GM10847 (cell line): ENCODE measurements around the gene COMMD4.

Experiments used
- POLR2A ChIP-seq: IDR thresholded peaks from 2 replicates; pipeline ENCODE4 v1.6.1; 2011; ENCODE audit not compliant: insufficient read length; ENCODE audit errors: extremely low read depth

COMMD4 gene

DNA sequence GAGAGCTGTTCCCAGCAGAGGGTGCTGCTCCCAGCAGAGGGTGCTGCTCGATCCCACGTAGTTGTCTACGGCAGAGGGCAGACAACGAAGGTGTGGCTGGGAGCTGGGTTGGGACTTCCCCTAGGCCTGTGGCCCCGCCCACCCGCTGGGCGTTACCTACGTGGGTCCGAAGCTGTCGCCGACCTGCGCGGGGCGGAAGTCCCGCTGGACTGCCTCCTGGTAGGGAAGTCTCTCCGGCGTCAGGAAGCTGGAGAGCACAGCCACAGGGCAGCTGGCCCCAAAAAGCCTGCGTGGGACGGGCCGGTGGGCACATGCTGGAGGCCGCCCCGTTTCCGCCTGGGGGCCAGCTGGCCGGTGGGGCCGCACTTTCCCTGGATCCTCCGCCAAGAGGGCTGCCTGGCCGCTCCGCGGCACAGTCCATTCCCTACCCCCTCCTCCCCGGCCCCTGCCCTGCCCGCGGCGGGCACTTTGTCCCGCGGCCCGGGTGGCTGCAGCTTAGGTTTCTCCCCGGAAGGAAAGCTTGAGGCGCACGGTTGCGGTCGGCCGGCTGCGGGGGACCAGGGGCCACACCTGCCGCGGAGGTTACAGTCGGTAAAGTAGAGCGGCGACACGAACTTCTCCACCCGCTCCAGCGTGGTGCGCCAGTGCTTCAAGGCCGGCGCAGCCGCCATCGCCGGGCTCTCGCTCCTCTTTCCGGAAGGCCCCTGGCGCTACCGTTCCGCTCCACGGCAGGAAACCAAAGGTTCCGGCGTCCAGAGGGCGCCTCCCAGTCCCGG is 32.2 kb downstream of the COMMD4 start, which contains the start of gene MAN2C1:
Gene MAN2C1, minus strand, starts transcription at position 695 of the 776 bp plus-strand sequence. Its CDS starts 24 bp downstream, at position 671.
- TF ChIP-seq POLR2A = peak; percentile 85

DNA sequence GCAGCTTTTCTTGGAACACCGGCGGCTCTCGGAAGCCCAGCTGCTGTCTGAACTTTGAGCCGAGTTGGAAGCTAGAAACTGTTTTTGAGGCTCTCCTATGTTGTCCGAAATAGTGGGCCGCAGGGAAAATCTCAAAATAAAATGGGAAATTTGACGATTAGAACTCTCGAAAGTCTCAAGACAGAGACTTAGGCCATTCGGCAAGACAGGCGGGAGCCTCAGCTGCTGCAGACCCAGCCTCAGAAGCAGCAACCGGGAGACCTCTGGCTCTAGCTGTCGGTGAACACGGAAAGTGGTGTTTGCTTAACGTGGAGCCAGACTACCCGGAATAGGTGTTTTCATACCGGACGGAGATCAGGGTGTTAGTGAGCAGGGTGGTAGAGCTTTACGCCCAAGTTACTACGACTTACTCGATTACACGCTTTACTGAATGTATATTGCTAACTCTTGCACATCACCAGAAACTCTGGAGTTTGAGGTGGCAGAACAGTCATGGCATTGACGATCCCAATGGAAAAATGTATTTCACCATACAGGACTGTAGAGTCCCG is 32.9 kb downstream of the COMMD4 start:
- no peak for TF ChIP-seq POLR2A

DNA sequence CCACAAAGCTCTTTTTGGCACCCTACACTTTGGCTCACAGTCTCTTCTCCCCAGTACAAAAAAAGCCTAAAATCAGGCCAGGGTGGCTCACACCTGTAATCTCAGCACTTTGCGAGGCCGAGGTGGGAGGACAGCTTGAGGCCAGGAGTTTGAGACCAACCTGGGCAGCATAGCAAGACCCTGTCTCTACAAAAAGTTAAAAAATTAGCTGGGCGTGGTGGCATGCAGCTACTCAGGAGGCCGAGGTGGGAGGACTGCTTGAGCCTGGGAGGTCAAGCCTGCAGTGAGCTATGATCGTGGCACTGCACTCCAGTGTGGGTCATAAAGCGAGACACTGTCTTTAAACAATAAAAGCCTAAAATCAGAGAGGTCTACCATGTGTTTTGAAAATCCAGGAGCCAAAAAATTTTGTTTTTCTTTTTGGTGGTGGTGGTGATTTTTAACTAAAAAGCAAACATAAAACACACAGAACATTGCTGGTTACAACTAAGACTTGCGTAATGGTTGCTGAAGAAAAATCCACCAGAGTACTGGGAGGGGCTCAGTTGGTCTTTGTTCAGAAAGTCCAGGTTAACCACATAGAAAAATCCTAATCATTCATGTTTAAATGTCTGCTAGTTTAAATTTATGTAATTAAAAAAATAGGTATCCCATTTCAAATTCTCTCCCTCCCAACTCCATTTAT is 34.2 kb downstream of the COMMD4 start:
- no peak for TF ChIP-seq POLR2A

DNA sequence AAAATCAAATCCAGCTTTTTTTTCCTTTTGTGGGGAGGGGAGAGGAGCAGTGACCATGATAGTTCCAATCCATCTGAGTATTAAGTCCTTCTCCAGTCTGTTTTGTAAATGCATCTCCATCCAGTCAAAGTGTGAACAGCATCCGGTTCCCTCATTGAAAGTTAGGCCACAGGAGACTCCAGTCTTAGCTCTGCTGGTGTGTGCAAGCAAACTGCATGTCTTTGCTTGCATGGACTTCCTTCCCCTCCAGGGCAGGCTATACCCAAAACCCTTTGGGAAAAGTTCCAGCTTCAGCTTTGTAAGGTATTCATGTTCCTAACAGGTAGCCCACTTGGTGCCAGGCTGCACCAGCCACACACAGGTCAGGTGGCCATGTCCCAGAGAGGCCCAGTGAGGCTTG is 35.6 kb downstream of the COMMD4 start:
- no peak for TF ChIP-seq POLR2A

DNA sequence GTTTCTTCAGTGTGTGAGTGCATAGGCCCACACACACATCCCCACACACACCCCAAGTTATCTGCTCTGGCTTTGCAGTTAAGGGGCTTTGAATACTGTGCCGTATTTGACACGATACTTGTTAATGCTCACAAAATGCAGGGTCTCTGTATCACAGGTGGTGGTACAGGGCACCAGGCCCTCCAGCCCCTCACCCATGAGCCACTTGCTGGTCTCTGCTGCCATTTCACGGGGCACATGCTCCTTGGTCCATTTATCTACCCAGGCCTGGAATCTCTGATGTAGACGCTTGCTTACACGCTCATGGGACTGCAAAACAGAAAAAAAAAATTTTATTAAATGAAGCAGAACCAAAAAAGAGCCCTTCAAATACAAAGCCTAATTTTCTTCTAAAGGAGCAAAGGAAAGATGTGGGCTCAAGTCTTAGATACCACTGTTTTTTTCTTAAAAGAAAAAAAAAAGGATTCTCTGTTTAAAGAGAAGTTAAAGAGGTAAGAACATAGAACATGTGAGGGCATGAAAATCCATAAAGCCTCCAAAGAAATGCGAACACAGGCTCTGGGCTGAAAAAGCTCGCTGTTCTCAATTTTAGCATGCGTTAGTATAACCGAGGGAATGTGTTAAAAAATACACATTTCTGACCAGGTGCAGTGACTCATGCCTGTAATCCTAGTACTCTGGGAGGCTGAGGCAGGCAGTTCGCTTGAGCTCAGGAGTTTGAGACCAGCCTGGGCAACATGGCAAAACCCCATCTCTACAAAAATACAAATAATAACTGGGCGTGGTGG is 36.2 kb downstream of the COMMD4 start:
- no peak for TF ChIP-seq POLR2A

GRCh38 chr15:75380773-75381172 is 44.9 kb downstream of the COMMD4 start:
- TF ChIP-seq POLR2A = no peak
